Measurements from ENCODE around the gene FBXO10.

Gene FBXO10

GRCh38 chr9:37623267-37623666, 47.1 kb upstream of the FBXO10 start:
- ATAC-seq (ENCODE audit: low read depth) (no peak), DNase-seq (ENCODE audit: low spot score) (no peak)
- H3K36me3 ChIP-seq (ENCODE audit: low read depth): no peaks in the 10 kb centered on the region
- H3K4me1 ChIP-seq (ENCODE audit: insufficient read depth, poor library complexity, severe bottlenecking): no peaks in the 10 kb centered on the region
- H3K27me3 ChIP-seq (ENCODE audit: insufficient read depth, poor library complexity, severe bottlenecking): no peaks in the 10 kb centered on the region
- TF ChIP-seq CTCF (IDR thresholded peaks at IDR 0.05; ENCODE audit: poor library complexity, severe bottlenecking): no peak
- H3K4me3 ChIP-seq (ENCODE audit: severe bottlenecking): no peak overlapping the region
- H3K9me3 ChIP-seq (ENCODE audit: severe bottlenecking): no peaks in the 10 kb centered on the region
- no peak overlapping the region for H3K27ac ChIP-seq (ENCODE audit: poor library complexity, severe bottlenecking)

GRCh38 chr9:37622462-37622861, 46.3 kb upstream of the FBXO10 start:
- no peak overlapping the region for H3K27ac ChIP-seq (ENCODE audit: poor library complexity, severe bottlenecking)
- no peak for TF ChIP-seq CTCF (IDR thresholded peaks at IDR 0.05; ENCODE audit: poor library complexity, severe bottlenecking)
- DNase-seq (ENCODE audit: low spot score) (no peak), ATAC-seq (ENCODE audit: low read depth) (no peak)
- no peaks in the 10 kb centered on the region for H3K9me3 ChIP-seq (ENCODE audit: severe bottlenecking)
- no peaks in the 10 kb centered on the region for H3K4me1 ChIP-seq (ENCODE audit: insufficient read depth, poor library complexity, severe bottlenecking)
- no peaks in the 10 kb centered on the region for H3K27me3 ChIP-seq (ENCODE audit: insufficient read depth, poor library complexity, severe bottlenecking)
- H3K36me3 ChIP-seq (ENCODE audit: low read depth): no peaks in the 10 kb centered on the region
- no peak overlapping the region for H3K4me3 ChIP-seq (ENCODE audit: severe bottlenecking)

GRCh38 chr9:37621273-37622121, 45.3 kb upstream of the FBXO10 start:
- no peak overlapping the region for H3K27ac ChIP-seq (ENCODE audit: poor library complexity, severe bottlenecking)
- H3K27me3 ChIP-seq (ENCODE audit: insufficient read depth, poor library complexity, severe bottlenecking): no peaks in the 10 kb centered on the region
- H3K4me3 ChIP-seq (ENCODE audit: severe bottlenecking): no peak overlapping the region
- ATAC-seq (ENCODE audit: low read depth) (no peak), DNase-seq (ENCODE audit: low spot score) (no peak)
- H3K36me3 ChIP-seq (ENCODE audit: low read depth): no peaks in the 10 kb centered on the region
- H3K9me3 ChIP-seq (ENCODE audit: severe bottlenecking): no peaks in the 10 kb centered on the region
- no peak for TF ChIP-seq CTCF (IDR thresholded peaks at IDR 0.05; ENCODE audit: poor library complexity, severe bottlenecking)
- H3K4me1 ChIP-seq (ENCODE audit: insufficient read depth, poor library complexity, severe bottlenecking): no peaks in the 10 kb centered on the region

GRCh38 chr9:37620396-37620795, 44.2 kb upstream of the FBXO10 start:
- H3K4me1 ChIP-seq (ENCODE audit: insufficient read depth, poor library complexity, severe bottlenecking): no peaks in the 10 kb centered on the region
- DNase-seq (ENCODE audit: low spot score): no peak
- no peak overlapping the region for H3K4me3 ChIP-seq (ENCODE audit: severe bottlenecking)
- no peak overlapping the region for H3K27ac ChIP-seq (ENCODE audit: poor library complexity, severe bottlenecking)
- no peak for TF ChIP-seq CTCF (IDR thresholded peaks at IDR 0.05; ENCODE audit: poor library complexity, severe bottlenecking)
- no peaks in the 10 kb centered on the region for H3K27me3 ChIP-seq (ENCODE audit: insufficient read depth, poor library complexity, severe bottlenecking)
- H3K9me3 ChIP-seq (ENCODE audit: severe bottlenecking): no peaks in the 10 kb centered on the region
- no peaks in the 10 kb centered on the region for H3K36me3 ChIP-seq (ENCODE audit: low read depth)
- no peak for ATAC-seq (ENCODE audit: low read depth)

GRCh38 chr9:37619806-37620205, 43.6 kb upstream of the FBXO10 start:
- Histone ChIP-seq H3K27me3 (ENCODE audit: insufficient read depth, poor library complexity, severe bottlenecking) (no peaks in the 10 kb centered on the region), H3K4me3 (ENCODE audit: severe bottlenecking) (no peak overlapping the region), H3K9me3 (ENCODE audit: severe bottlenecking) (no peaks in the 10 kb centered on the region), H3K36me3 (ENCODE audit: low read depth) (no peaks in the 10 kb centered on the region), H3K4me1 (ENCODE audit: insufficient read depth, poor library complexity, severe bottlenecking) (no peaks in the 10 kb centered on the region), H3K27ac (ENCODE audit: poor library complexity, severe bottlenecking) (no peak overlapping the region)
- TF ChIP-seq CTCF (IDR thresholded peaks at IDR 0.05; ENCODE audit: poor library complexity, severe bottlenecking): no peak
- ATAC-seq (ENCODE audit: low read depth) (no peak), DNase-seq (ENCODE audit: low spot score) (no peak)
